Endothelial cell of umbilical vein (primary cell): ENCODE measurements around the gene RALGPS2.

Experiments
- POLR2A ChIP-seq: IDR thresholded peaks from 2 replicates; pipeline ENCODE4 v1.6.1; 2012; ENCODE audit warnings: low read depth, mild to moderate bottlenecking, control low read depth, low read length
- POLR2AphosphoS5 ChIP-seq: IDR thresholded peaks from 2 replicates; pipeline ENCODE4 v1.6.1; 2012; ENCODE audit warnings: low read depth, mild to moderate bottlenecking, control low read depth, low read length, moderate library complexity; ENCODE audit not compliant: insufficient read depth
- TF ChIP-seq, protein P1 (sequence below), 2 donors: IDR thresholded peaks; 1 replicate in 1 of 2; 2 replicates in 1 of 2; pipeline ENCODE4 v1.5.1; 2011; ENCODE audit warnings: low read length in 2 of 2, mild to moderate bottlenecking in 2 of 2, moderate library complexity in 2 of 2, control low read depth in 1 of 2, inconsistent platforms in 1 of 2, low read depth in 1 of 2; ENCODE audit not compliant: insufficient read depth in 1 of 2; ENCODE audit errors: extremely low read depth in 1 of 2

GRCh38 chr1:178948676-178949075, 223.6 kb downstream of the RALGPS2 start:
- TF ChIP-seq, protein P1, sequence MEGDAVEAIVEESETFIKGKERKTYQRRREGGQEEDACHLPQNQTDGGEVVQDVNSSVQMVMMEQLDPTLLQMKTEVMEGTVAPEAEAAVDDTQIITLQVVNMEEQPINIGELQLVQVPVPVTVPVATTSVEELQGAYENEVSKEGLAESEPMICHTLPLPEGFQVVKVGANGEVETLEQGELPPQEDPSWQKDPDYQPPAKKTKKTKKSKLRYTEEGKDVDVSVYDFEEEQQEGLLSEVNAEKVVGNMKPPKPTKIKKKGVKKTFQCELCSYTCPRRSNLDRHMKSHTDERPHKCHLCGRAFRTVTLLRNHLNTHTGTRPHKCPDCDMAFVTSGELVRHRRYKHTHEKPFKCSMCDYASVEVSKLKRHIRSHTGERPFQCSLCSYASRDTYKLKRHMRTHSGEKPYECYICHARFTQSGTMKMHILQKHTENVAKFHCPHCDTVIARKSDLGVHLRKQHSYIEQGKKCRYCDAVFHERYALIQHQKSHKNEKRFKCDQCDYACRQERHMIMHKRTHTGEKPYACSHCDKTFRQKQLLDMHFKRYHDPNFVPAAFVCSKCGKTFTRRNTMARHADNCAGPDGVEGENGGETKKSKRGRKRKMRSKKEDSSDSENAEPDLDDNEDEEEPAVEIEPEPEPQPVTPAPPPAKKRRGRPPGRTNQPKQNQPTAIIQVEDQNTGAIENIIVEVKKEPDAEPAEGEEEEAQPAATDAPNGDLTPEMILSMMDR (IDR thresholded peaks at IDR 0.05; ENCODE audit: extremely low read depth in 1 of 2, insufficient read depth in 1 of 2, low read depth in 1 of 2, low read length in 2 of 2) = no peak
- TF ChIP-seq POLR2A = no peak
- no peak for TF ChIP-seq POLR2AphosphoS5
